ENCODE measurements around the gene EXOC3. TPM values are rescaled to one million over a fixed set of nuclear protein-coding genes. Genes with fewer than 3 reads are reported as not detected.

The EXOC3 gene
- total RNA-seq, 1 donor from 2014 or later: 46.2 TPM

- intact Hi-C loops (cut with micrococcal nuclease): no loop called here
- Histone ChIP-seq H3K27me3 (ENCODE audit: low read depth) (peaks cover 95% of the 10 kb centered on the region), H3K27ac (replicated peaks) (no peak overlapping the region), H3K4me1 (peaks cover 9% of the 10 kb centered on the region), H3K36me3 (no peaks in the 10 kb centered on the region), H3K9me3 (replicated peaks) (no peaks in the 10 kb centered on the region), H3K4me3 (no peak overlapping the region)
- TF ChIP-seq, protein P1, sequence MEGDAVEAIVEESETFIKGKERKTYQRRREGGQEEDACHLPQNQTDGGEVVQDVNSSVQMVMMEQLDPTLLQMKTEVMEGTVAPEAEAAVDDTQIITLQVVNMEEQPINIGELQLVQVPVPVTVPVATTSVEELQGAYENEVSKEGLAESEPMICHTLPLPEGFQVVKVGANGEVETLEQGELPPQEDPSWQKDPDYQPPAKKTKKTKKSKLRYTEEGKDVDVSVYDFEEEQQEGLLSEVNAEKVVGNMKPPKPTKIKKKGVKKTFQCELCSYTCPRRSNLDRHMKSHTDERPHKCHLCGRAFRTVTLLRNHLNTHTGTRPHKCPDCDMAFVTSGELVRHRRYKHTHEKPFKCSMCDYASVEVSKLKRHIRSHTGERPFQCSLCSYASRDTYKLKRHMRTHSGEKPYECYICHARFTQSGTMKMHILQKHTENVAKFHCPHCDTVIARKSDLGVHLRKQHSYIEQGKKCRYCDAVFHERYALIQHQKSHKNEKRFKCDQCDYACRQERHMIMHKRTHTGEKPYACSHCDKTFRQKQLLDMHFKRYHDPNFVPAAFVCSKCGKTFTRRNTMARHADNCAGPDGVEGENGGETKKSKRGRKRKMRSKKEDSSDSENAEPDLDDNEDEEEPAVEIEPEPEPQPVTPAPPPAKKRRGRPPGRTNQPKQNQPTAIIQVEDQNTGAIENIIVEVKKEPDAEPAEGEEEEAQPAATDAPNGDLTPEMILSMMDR (IDR thresholded peaks at IDR 0.05; ENCODE audit: borderline replicate concordance): no peak
- no peak for DNase-seq
These were observed 36.8 kb downstream of the EXOC3 start for GRCh38 chr5:479566-480319.

GRCh38 chr5:481347-481746, 38.4 kb downstream of the EXOC3 start:
- no peaks in the 10 kb centered on the region for H3K36me3 ChIP-seq
- TF ChIP-seq, protein P1 (IDR thresholded peaks at IDR 0.05; ENCODE audit: borderline replicate concordance): no peak
- no peak overlapping the region for H3K4me3 ChIP-seq
- intact Hi-C loops (cut with micrococcal nuclease): no loop called here
- no peak overlapping the region for H3K27ac ChIP-seq (replicated peaks)
- H3K9me3 ChIP-seq (replicated peaks): no peaks in the 10 kb centered on the region
- peaks cover 12% of the 10 kb centered on the region for H3K4me1 ChIP-seq
- no peak for DNase-seq
- peaks cover 95% of the 10 kb centered on the region for H3K27me3 ChIP-seq (ENCODE audit: low read depth)

DNA sequence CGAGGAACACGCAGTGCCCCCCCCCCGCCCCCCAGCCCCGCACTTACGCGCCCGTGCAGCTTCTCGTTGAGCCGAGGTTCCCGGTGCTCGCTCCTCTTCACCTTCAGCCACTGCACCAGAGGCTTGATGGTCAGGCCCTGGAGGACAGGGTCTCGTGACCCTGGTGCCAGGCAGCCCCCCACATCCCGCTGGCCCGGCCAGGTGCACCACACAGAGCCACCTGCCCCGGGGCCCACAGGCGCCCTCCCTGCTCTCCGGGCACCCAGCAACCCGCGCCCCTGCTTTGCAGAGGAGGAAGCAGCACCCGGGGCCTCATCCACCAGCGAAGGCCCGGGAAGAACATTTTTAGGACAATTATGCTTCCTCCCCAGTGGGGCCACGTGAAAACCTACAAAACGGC, 39.0 kb downstream of the EXOC3 start:
- TF ChIP-seq, protein P1 (IDR thresholded peaks at IDR 0.05; ENCODE audit: borderline replicate concordance): no peak
- Histone ChIP-seq H3K4me3 (no peak overlapping the region), H3K4me1 (peaks cover 12% of the 10 kb centered on the region), H3K9me3 (replicated peaks) (no peaks in the 10 kb centered on the region), H3K27me3 (ENCODE audit: low read depth) (peaks cover 91% of the 10 kb centered on the region), H3K27ac (replicated peaks) (no peak overlapping the region), H3K36me3 (no peaks in the 10 kb centered on the region)
- intact Hi-C loops (cut with micrococcal nuclease): no loop called here
- DNase-seq: no peak

- Histone ChIP-seq H3K36me3 (no peaks in the 10 kb centered on the region), H3K27me3 (ENCODE audit: low read depth) (peaks cover 87% of the 10 kb centered on the region), H3K27ac (replicated peaks) (no peak overlapping the region), H3K4me1 (peaks cover 12% of the 10 kb centered on the region), H3K4me3 (no peak overlapping the region), H3K9me3 (replicated peaks) (no peaks in the 10 kb centered on the region)
- intact Hi-C loops (cut with micrococcal nuclease): no loop called here
- TF ChIP-seq, protein P1 (IDR thresholded peaks at IDR 0.05; ENCODE audit: borderline replicate concordance): no peak
- DNase-seq: no peak
These were observed 39.5 kb downstream of the EXOC3 start for GRCh38 chr5:482506-482905.

DNA sequence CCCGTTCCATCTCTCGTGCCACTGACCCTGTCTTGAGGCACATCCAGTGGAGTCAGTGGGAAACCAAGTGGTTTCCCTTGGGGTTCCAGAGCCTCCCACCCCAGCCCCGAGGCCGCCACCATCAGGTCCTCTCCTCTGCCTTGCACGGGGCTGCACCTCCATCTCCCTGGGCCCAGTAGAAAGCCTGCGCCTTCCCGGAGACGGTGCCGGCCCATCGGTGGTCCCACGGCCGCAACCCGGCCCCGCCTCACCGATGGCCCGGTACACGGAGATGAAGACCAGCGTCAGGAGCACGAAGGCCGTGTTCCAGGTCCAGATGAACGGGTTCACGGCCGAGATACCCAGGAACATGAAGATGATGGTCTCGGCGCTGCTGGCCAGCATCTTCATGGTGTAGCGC, 40.0 kb downstream of the EXOC3 start:
- no peaks in the 10 kb centered on the region for H3K36me3 ChIP-seq
- H3K9me3 ChIP-seq (replicated peaks): no peaks in the 10 kb centered on the region
- peaks cover 84% of the 10 kb centered on the region for H3K27me3 ChIP-seq (ENCODE audit: low read depth)
- TF ChIP-seq, protein P1 (IDR thresholded peaks at IDR 0.05; ENCODE audit: borderline replicate concordance): no peak
- no peak overlapping the region for H3K4me3 ChIP-seq
- no peak overlapping the region for H3K27ac ChIP-seq (replicated peaks)
- H3K4me1 ChIP-seq: peaks cover 12% of the 10 kb centered on the region
- intact Hi-C loops (cut with micrococcal nuclease): no loop called here
- no peak for DNase-seq
